ENCODE results near the gene MYO3A.

The MYO3A gene, protein sequence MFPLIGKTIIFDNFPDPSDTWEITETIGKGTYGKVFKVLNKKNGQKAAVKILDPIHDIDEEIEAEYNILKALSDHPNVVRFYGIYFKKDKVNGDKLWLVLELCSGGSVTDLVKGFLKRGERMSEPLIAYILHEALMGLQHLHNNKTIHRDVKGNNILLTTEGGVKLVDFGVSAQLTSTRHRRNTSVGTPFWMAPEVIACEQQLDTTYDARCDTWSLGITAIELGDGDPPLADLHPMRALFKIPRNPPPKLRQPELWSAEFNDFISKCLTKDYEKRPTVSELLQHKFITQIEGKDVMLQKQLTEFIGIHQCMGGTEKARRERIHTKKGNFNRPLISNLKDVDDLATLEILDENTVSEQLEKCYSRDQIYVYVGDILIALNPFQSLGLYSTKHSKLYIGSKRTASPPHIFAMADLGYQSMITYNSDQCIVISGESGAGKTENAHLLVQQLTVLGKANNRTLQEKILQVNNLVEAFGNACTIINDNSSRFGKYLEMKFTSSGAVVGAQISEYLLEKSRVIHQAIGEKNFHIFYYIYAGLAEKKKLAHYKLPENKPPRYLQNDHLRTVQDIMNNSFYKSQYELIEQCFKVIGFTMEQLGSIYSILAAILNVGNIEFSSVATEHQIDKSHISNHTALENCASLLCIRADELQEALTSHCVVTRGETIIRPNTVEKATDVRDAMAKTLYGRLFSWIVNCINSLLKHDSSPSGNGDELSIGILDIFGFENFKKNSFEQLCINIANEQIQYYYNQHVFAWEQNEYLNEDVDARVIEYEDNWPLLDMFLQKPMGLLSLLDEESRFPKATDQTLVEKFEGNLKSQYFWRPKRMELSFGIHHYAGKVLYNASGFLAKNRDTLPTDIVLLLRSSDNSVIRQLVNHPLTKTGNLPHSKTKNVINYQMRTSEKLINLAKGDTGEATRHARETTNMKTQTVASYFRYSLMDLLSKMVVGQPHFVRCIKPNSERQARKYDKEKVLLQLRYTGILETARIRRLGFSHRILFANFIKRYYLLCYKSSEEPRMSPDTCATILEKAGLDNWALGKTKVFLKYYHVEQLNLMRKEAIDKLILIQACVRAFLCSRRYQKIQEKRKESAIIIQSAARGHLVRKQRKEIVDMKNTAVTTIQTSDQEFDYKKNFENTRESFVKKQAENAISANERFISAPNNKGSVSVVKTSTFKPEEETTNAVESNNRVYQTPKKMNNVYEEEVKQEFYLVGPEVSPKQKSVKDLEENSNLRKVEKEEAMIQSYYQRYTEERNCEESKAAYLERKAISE (N-terminal part only)

DNA sequence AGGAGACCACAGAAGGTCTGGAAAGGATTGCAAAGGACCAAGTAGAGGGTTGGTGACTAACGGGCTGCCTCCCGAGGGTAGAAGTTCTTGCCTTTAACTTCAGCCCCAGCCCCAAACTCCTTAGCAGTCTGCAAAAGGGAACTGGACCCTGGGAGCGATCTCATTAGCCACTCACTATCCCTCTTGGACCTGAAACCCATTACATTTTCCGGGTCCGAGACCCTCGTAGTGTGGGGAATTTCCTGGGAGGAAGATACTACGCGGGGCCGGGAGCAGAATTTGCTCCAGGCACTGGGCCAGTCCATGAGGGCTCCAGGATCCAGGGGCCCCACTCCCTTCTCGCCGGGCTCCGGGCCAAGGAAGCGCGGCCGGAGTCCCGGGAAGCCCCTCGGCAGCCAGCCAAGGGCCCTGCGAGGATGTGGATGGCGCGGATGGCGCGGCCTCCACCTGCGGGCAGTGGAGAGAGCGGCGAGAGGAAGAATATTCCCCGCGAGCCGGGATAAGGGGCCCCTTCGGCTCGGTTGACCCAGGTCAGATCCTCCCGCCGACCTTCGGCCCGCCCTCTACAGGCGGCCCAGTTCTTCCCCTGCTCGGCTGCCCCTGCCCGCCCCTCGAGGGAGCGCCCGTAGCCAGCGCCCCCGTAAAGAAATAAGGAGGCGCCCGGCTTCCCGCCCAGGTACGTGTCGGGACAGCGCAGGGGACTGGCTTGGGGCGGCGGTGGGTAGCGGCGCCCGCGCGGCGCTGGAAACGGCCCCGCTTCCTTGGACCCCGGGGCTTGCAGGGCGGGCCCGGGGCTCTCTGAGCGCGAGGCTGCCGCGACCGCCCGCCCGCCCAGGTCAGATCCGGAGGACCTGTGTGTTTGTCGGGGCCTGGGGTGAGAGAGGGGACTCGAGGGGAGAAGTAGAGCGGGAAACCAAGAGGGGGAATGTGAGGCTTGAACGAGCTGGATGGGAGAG lies at the start of gene MYO3A:
Gene MYO3A, plus strand, starts transcription at position 577 of the 956 bp plus-strand sequence. CDS start 17,882 bp downstream, outside the sequence.
- Mint-ChIP-seq H3K4me1 (peaks cover 6% of the 10 kb centered on the region), H3K27ac (no peak within 1 kb of the TSS), H3K9me3 (peaks cover 1% of the 10 kb centered on the region), H3K4me3 (peak within 1 kb of the TSS; percentile 76), H3K27me3 (peaks cover 11% of the 10 kb centered on the region), H3K36me3 (peaks cover 3% of the 10 kb centered on the region)
- peak in 1 of 2 donors; percentile 13 for DNase-seq (ENCODE audit: low spot score in 2 of 2)
- no peak for ATAC-seq (ENCODE audit: low read depth)

DNA sequence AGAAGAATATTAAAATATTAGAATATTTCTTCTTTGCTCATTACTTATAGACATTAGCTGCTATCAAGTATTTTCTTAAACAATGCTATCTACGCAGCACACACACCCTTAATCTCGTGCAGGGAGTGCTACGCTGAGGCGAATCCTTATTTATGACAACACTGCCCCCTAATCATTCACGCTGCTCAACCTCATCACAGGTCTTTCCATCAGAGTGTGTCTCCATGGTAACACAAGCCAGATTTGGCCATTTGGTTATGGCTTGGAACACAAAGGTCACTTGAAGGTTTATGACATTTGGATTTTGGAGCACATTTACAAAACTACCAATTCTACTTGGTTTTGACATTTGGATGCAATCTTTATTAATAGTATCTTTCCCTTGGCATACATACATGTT lies 45.4 kb upstream of the MYO3A start:
- peaks cover 7% of the 10 kb centered on the region for H3K27me3 Mint-ChIP-seq
- ATAC-seq (ENCODE audit: low read depth), result no peak
- no peaks in the 10 kb centered on the region for H3K4me1 Mint-ChIP-seq
- no peaks in the 10 kb centered on the region for H3K36me3 Mint-ChIP-seq
- H3K9me3 Mint-ChIP-seq, result peaks cover 4% of the 10 kb centered on the region
- H3K4me3 Mint-ChIP-seq, result no peak overlapping the region
- no peak for DNase-seq (ENCODE audit: low spot score in 2 of 2)
- H3K27ac Mint-ChIP-seq, result no peak overlapping the region

DNA sequence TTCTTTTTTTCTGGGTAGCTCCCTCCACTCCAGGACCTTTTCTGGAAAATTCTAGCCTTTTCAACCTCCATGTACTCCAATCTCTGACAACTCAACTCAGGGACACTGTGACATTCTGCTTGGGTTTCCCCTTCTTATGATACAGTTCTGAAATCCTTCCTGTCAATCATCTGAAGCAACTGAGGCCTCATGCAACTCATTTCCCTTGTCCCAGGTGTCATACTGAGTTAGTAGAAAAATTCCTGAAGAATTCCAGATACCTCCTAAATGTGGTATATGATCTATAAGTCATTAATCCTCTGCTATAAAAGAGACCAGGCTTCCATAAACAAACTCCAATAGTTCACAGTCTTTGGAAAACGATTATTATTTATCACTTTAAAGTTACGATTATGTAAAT lies 43.0 kb upstream of the MYO3A start:
- Mint-ChIP-seq H3K4me1 (no peaks in the 10 kb centered on the region), H3K27me3 (peaks cover 9% of the 10 kb centered on the region), H3K27ac (no peak overlapping the region), H3K36me3 (no peaks in the 10 kb centered on the region), H3K4me3 (no peak overlapping the region), H3K9me3 (peaks cover 4% of the 10 kb centered on the region)
- no peak for DNase-seq (ENCODE audit: low spot score in 2 of 2)
- no peak for ATAC-seq (ENCODE audit: low read depth)

DNA sequence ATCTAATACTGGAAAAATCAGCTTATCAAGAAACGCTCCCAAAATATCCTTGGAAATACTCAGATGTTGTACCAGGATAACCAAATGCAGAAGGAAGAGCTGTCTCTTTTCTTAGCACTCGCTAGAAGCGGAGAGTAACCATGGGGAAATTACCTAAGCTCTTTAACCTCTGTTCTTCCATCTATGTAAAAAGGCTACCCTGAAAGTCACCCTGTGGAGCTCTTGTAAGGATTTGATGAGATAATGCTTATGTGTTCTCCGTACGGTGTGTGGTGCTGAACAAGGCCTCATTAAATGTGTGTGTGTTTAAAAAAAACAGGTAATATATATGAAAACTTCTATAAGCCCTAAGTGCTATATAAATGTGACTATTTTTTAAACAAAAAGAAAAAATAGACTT lies 38.2 kb upstream of the MYO3A start:
- DNase-seq (ENCODE audit: low spot score in 2 of 2) (no peak), ATAC-seq (ENCODE audit: low read depth) (no peak)
- H3K4me3 Mint-ChIP-seq, result no peak overlapping the region
- H3K27ac Mint-ChIP-seq, result no peak overlapping the region
- H3K9me3 Mint-ChIP-seq, result peaks cover 2% of the 10 kb centered on the region
- no peaks in the 10 kb centered on the region for H3K4me1 Mint-ChIP-seq
- H3K27me3 Mint-ChIP-seq, result peaks cover 6% of the 10 kb centered on the region
- no peaks in the 10 kb centered on the region for H3K36me3 Mint-ChIP-seq

DNA sequence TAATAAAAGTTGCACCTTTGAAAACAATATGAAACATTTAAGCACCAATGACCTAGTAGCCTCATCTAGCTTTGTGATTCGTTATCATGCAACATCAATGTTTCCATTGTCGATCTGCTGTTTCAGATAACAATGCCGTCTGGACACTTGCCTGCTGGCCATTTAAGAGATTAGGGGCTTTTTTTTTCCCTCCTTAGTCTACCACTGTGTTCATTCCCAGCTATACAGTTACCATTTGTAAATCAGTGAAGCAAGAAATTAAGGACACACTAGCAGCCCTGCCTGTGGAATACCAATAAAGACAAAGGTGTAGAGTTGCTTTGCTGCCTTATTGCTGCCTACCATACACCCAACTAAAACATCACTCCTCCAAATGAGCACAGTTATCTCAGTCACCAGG lies 37.6 kb upstream of the MYO3A start:
- Mint-ChIP-seq H3K4me1 (no peaks in the 10 kb centered on the region), H3K27ac (no peak overlapping the region), H3K9me3 (peaks cover 2% of the 10 kb centered on the region), H3K36me3 (no peaks in the 10 kb centered on the region), H3K4me3 (no peak overlapping the region), H3K27me3 (peaks cover 6% of the 10 kb centered on the region)
- no peak for DNase-seq (ENCODE audit: low spot score in 2 of 2)
- ATAC-seq (ENCODE audit: low read depth), result no peak

DNA sequence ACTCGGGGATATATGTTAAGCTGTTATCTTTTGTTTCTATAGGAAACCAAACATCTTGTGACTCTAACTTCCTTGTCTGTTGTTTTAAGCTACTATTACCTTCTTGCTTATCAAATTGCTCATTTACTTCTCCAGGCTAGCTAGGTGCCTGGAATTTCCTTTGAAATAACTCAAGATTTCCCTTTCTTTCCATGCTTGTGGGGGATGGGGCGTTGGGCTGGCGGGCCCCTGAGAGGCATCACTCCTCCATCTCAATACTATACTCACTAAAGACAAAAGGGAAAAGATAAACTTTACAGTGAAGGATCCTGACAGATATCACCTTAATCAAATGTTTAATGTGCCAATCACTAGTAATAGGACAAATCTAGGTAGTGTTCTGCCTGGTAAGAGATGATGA lies 34.7 kb upstream of the MYO3A start:
- no peak for DNase-seq (ENCODE audit: low spot score in 2 of 2)
- Mint-ChIP-seq H3K4me3 (no peak overlapping the region), H3K9me3 (no peaks in the 10 kb centered on the region), H3K27me3 (peaks cover 3% of the 10 kb centered on the region), H3K4me1 (peaks cover 8% of the 10 kb centered on the region), H3K27ac (no peak overlapping the region), H3K36me3 (no peaks in the 10 kb centered on the region)
- ATAC-seq (ENCODE audit: low read depth), result no peak

DNA sequence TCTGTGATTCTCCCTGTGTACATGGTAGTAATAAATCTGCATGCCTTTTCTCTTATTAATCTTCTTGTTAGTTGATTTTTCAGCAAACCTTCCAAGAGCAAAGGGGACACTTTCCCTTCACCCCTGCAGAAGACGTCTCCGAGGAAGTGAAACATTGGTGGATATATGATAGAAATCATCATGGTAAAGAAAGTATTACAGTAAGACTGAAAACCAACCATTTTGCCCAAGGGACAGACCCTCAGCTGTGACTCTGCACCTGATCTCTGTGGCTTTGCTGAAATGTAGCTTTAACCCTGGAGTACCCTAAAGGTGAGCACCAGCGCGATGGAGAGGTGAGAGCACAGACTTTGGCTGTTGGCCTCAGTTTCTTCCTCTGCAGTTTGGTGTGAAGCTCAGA lies 32.8 kb upstream of the MYO3A start:
- Mint-ChIP-seq H3K36me3 (no peaks in the 10 kb centered on the region), H3K27me3 (peaks cover 3% of the 10 kb centered on the region), H3K4me3 (no peak overlapping the region), H3K4me1 (peaks cover 8% of the 10 kb centered on the region), H3K27ac (no peak overlapping the region), H3K9me3 (no peaks in the 10 kb centered on the region)
- DNase-seq (ENCODE audit: low spot score in 2 of 2) (no peak), ATAC-seq (ENCODE audit: low read depth) (no peak)

DNA sequence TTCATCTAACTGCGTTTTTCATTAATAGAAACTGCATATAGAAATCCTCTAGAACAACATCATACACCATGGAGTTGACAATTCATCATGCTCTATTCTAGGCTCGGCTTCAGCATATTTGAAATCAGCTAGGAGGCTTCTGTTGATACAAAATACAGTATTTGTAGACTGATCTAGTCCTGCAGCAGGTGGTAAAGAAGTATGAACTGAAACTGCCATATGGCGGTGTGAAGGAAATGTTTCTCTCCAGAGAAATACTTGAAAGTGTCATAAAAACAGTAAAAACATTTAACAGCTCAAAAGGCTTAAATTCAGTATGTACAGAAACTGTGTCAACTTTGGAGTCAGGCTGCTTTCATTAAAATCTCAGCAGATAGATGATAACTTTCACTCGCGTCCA lies 32.0 kb upstream of the MYO3A start:
- ATAC-seq (ENCODE audit: low read depth) (peak; percentile 39), DNase-seq (ENCODE audit: low spot score in 2 of 2) (no peak)
- Mint-ChIP-seq H3K4me1 (peaks cover 8% of the 10 kb centered on the region), H3K27ac (peak overlapping the region; percentile 5), H3K4me3 (peak overlapping the region; percentile 24), H3K27me3 (peaks cover 3% of the 10 kb centered on the region), H3K9me3 (no peaks in the 10 kb centered on the region), H3K36me3 (no peaks in the 10 kb centered on the region)

DNA sequence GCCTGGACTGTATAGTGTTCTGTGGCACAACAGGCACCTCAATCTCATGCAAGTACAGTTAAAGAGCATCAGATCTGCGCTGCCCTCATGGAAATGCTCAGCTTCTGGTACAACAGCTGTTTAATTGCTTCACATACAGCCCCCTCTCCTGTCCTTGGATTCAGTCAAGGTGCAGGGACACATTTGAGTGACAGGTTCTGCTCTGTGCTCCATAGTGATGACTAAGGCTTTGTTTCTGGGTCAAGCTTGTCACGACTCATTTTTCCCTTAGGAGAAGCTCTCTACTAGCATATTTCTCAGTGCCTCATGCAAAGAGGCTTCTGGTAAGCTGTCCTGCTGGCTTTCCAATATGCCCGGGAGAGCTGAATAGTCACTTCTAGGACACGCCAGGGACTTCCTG lies 26.8 kb upstream of the MYO3A start:
- no peaks in the 10 kb centered on the region for H3K9me3 Mint-ChIP-seq
- ATAC-seq (ENCODE audit: low read depth), result no peak

DNA sequence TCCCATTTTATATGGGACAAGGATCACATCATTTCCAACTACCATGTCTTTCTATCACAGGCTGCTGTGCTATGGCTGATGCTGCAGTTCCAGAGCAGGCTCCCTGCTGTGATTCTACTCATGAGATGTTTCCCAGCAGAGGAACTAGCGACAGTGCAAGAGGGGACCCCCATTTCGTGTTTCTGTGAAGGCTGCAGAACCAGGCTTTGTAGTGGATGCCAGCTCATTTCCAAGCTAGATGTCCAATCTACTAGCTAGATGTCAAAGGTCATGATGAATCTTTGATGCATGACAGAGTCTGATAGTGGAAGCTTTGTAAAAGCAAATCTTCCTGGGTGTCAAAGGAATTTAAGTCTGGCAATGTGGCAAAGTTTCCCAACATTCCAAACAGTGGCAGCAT lies 21.2 kb upstream of the MYO3A start:
- Mint-ChIP-seq H3K27ac (no peak overlapping the region), H3K4me1 (no peaks in the 10 kb centered on the region), H3K27me3 (no peaks in the 10 kb centered on the region), H3K4me3 (no peak overlapping the region), H3K9me3 (no peaks in the 10 kb centered on the region), H3K36me3 (no peaks in the 10 kb centered on the region)
- DNase-seq (ENCODE audit: low spot score in 2 of 2) (no peak), ATAC-seq (ENCODE audit: low read depth) (no peak)

More for the DNA sequence above, 26.8 kb upstream of the MYO3A start:
- no peak overlapping the region for H3K4me3 Mint-ChIP-seq
- peaks cover 3% of the 10 kb centered on the region for H3K4me1 Mint-ChIP-seq
- no peak for DNase-seq (ENCODE audit: low spot score in 2 of 2)
- no peaks in the 10 kb centered on the region for H3K27me3 Mint-ChIP-seq
- H3K27ac Mint-ChIP-seq, result no peak overlapping the region
- H3K36me3 Mint-ChIP-seq, result no peaks in the 10 kb centered on the region

DNA sequence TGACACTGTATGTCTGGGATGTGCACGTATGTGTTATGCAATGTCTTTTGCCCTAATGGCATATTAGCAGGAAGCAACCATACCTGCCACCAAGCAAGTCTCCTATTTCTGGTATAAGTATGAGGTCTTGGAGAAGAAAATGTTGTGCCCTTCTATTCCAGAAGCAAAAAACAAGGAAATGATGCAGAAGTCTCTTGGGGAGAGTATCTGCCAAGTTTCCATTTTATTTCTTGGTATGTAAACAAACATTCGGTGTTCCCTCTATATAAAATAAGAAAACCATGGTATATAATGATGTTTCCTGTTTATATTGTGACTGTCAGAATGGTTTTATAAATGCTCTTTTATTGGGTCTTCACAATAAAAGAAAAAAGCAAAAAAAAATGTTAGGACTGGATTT lies 19.3 kb upstream of the MYO3A start:
- H3K36me3 Mint-ChIP-seq, result no peaks in the 10 kb centered on the region
- DNase-seq (ENCODE audit: low spot score in 2 of 2) (no peak), ATAC-seq (ENCODE audit: low read depth) (no peak)
- no peak overlapping the region for H3K4me3 Mint-ChIP-seq
- no peaks in the 10 kb centered on the region for H3K27me3 Mint-ChIP-seq
- no peak overlapping the region for H3K27ac Mint-ChIP-seq
- no peaks in the 10 kb centered on the region for H3K9me3 Mint-ChIP-seq
- no peaks in the 10 kb centered on the region for H3K4me1 Mint-ChIP-seq

DNA sequence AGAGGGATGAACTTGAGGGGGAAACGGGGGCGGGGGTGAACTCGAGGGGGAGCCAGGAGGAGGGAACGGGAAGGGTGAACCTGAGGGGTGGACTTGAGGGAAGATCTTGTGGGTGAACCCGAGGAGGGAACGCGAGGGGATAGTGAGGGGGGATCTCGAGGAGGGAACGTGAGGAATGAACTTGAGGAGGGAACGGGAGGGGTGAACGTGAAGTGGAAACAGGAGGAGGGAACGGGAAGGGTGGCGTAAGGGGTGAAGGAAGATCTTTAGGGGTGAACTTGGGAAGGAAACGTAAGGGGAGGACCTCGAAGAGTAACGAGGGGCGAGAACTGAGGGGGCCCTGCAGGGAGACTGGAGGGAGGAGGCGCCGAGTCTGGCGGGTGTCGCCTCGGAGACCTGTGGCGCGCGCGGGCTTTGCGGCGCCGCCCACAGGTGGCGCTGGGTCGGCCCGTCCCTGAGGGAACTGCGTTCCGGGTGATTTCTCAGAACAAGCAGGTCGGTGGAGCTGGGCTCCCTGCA lies 651 bp downstream of the MYO3A start:
- peak overlapping the region; percentile 76 for H3K4me3 Mint-ChIP-seq
- H3K27ac Mint-ChIP-seq, result no peak overlapping the region
- peaks cover 11% of the 10 kb centered on the region for H3K27me3 Mint-ChIP-seq
- peak in 1 of 2 donors; percentile 27 for DNase-seq (ENCODE audit: low spot score in 2 of 2)
- peaks cover 1% of the 10 kb centered on the region for H3K9me3 Mint-ChIP-seq
- H3K36me3 Mint-ChIP-seq, result peaks cover 3% of the 10 kb centered on the region
- ATAC-seq (ENCODE audit: low read depth), result peak; percentile 59
- peaks cover 6% of the 10 kb centered on the region for H3K4me1 Mint-ChIP-seq

DNA sequence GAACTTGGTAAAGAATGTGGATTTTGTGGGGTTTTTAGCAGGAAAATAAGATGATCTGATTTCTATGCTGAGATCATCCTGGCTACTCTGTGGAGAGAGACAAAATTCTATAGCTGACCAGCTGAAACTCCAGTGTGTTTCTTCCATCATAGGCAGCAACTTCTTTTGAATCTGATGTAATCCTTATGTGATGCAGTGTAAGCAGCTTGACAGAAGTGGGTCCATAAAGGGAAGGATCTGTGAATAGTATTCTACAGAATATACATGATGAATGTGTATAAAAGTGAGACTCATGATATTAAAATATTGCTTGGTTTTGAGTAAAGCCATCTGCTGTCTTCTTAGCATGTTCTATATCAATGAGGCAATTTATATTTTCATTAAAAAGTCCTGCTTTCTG lies 4.4 kb downstream of the MYO3A start:
- H3K27me3 Mint-ChIP-seq, result peaks cover 11% of the 10 kb centered on the region
- H3K9me3 Mint-ChIP-seq, result no peaks in the 10 kb centered on the region
- no peak overlapping the region for H3K4me3 Mint-ChIP-seq
- ATAC-seq (ENCODE audit: low read depth), result no peak
- H3K27ac Mint-ChIP-seq, result no peak overlapping the region
- no peak for DNase-seq (ENCODE audit: low spot score in 2 of 2)
- H3K36me3 Mint-ChIP-seq, result peaks cover 3% of the 10 kb centered on the region
- H3K4me1 Mint-ChIP-seq, result peaks cover 6% of the 10 kb centered on the region

All from memory B cell (primary cell).